Mesendoderm (in vitro differentiated cells): ENCODE results near the gene OR2F1.
A peak's percentile ranks its signal among the peaks of the same experiment; 100 is the strongest.

Experiments used
- DNase-seq: peaks from one replicate; pipeline ENCODE4 v3.0.0; 2013
- H2AK5ac ChIP-seq: 2 replicates; pipeline ENCODE4 v1.6.1; 2013; ENCODE audit warnings: low read length, inconsistent platforms
- H2BK120ac ChIP-seq: 2 replicates; pipeline ENCODE4 v1.6.1; 2013; ENCODE audit warnings: low read depth, mild to moderate bottlenecking, low read length, moderate library complexity, mixed read lengths
- H2BK15ac ChIP-seq: replicated peaks from 2 replicates; pipeline ENCODE4 v1.6.1; 2013; ENCODE audit warnings: low read depth, mild to moderate bottlenecking, moderate library complexity
- H2BK5ac ChIP-seq: 2 replicates; pipeline ENCODE4 v1.6.1; 2013; ENCODE audit warnings: low read length, inconsistent platforms
- H3K18ac ChIP-seq: 2 replicates; pipeline ENCODE4 v1.6.1; 2013; ENCODE audit warnings: mild to moderate bottlenecking, low read length, mixed read lengths
- H3K23ac ChIP-seq: one replicate; pipeline ENCODE4 v1.6.1; 2013; ENCODE audit warnings: low read length
- H3K27ac ChIP-seq: 2 replicates; pipeline ENCODE4 v1.5.1; 2013; ENCODE audit warnings: low read depth, mild to moderate bottlenecking, inconsistent platforms, low read length, moderate library complexity
- H3K27me3 ChIP-seq: 2 replicates; pipeline ENCODE4 v1.6.1; 2013; ENCODE audit warnings: low read length, control low read depth, mild to moderate bottlenecking, inconsistent platforms; ENCODE audit not compliant: insufficient read depth, poor library complexity
- H3K36me3 ChIP-seq: 2 replicates; pipeline ENCODE4 v1.6.1; 2013; ENCODE audit warnings: low read length, inconsistent platforms; ENCODE audit not compliant: control insufficient read depth, insufficient read depth
- H3K4ac ChIP-seq: one replicate; pipeline ENCODE4 v1.6.1; 2013; ENCODE audit warnings: low read depth, mild to moderate bottlenecking, low read length, moderate library complexity
- H3K4me1 ChIP-seq: 2 replicates; pipeline ENCODE4 v1.6.1; 2013; ENCODE audit warnings: low read depth, low read length, inconsistent platforms; ENCODE audit not compliant: control insufficient read depth
- H3K4me2 ChIP-seq: 2 replicates; pipeline ENCODE4 v1.6.1; 2013; ENCODE audit warnings: low read length
- H3K4me3 ChIP-seq: 2 replicates; pipeline ENCODE4 v1.5.1; 2013; ENCODE audit warnings: mild to moderate bottlenecking, low read length
- H3K56ac ChIP-seq: one replicate; pipeline ENCODE4 v1.6.1; 2013; ENCODE audit warnings: low read length
- H3K79me1 ChIP-seq: 2 replicates; pipeline ENCODE4 v1.6.1; 2013; ENCODE audit warnings: low read length, inconsistent platforms
- H3K79me2 ChIP-seq: 2 replicates; pipeline ENCODE4 v1.6.1; 2013; ENCODE audit warnings: mild to moderate bottlenecking, low read length; ENCODE audit not compliant: control insufficient read depth, insufficient read depth
- H3K9ac ChIP-seq: 2 replicates; pipeline ENCODE4 v1.6.1; 2013; ENCODE audit warnings: low read length, inconsistent platforms
- H4K5ac ChIP-seq: one replicate; pipeline ENCODE4 v1.6.1; 2013; ENCODE audit warnings: low read length
- H4K8ac ChIP-seq: one replicate; pipeline ENCODE4 v1.6.1; 2013; ENCODE audit warnings: low read depth, mild to moderate bottlenecking, control low read depth, low read length, moderate library complexity
- WGBS: extraction: QIAGEN DNeasy Blood & Tissue Kit; methylation state at CpG from one replicate; pipeline ENCODE4 v1.1.7; 2013; ENCODE audit warnings: low lambda C conversion rate, missing lambda C conversion rate; ENCODE audit not compliant: insufficient coverage; ENCODE audit errors: extremely low coverage; 5-methylcytosine and 5-hydroxymethylcytosine counted together

Gene OR2F1

DNA sequence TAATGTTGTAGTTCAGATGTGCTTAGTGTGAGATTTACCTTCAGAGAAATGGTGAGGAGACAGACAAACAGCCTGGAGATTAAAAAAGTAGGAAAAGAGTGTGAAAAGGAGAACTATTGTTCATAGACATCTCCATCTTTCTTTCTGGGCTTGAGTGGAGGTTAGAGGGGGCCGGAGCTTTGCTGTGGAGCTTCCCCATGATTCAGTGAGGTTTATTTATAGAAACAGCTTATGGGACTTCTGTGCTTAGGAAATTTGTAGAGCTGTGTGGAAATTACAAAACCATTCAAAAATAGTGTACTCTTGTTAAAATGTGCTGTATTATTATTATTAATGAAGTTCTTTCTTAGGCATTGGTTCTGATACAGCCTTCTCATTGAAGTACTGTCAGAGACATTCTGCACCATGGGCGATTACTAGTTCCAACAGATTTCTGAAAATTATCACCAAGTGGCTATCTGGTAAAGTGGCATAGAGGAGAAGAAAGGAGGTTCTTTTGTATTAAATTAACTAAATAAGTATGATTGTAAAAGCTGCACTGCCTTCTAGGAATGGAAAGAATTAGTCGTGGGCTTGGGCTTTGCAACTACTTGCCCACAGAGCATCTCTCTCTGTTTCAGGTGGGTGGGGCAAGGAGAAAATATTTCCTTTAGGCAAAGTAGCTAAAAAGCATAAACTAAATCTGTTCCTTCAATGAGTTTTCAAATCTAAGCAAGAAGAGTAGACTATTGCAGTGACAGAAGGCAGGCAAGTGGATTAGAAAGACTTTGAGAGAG lies 44.0 kb upstream of the OR2F1 start:
- Histone ChIP-seq H3K27ac (no peak overlapping the region), H3K18ac (peak overlapping the region; percentile 18), H3K27me3 (no peaks in the 10 kb centered on the region), H4K8ac (no peak overlapping the region), H2BK5ac (no peak overlapping the region), H2BK15ac (no peak overlapping the region), H3K9ac (no peak overlapping the region), H2BK120ac (no peak overlapping the region), H3K36me3 (no peaks in the 10 kb centered on the region), H3K23ac (no peak overlapping the region), H3K4me1 (no peaks in the 10 kb centered on the region), H3K4me3 (no peak overlapping the region), H3K56ac (no peak overlapping the region), H4K5ac (no peak overlapping the region), H3K4ac (no peak overlapping the region), H3K79me2 (no peaks in the 10 kb centered on the region), H3K79me1 (no peaks in the 10 kb centered on the region), H2AK5ac (no peak overlapping the region), H3K4me2 (no peak overlapping the region)
- DNase-seq = no peak
- WGBS = no CpG with 5 or more reads among the region's 3 CpGs

DNA sequence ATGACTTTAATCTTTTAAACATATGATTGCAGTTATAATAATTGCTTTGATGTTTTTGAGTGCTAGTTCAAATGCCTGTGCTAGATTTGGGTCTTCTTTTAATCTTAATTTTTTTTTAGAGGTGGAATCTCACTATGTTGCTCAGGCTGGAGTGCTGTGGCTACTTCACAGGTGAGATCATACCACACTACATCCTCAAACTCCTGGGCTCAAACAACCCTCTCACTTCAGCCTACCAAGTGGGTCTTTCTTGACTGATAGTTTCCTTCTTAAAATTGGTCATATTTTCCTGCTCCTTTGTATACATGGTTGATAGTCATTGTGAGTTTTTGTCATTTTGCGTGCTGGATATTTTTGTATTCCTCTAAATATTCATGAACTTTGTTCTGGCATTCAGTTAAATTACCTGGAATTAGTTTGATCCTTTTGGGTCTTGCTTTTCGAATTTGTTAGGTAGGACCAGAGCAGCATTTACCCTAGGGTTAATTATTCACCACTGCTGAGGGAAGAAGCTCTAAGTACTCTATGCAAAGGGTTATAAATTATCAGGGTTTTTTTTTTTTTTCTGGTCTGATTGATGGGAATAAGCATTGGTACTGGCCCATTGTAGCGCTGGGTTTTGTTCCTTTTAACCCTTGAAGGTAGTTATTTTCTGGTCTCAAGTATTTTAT lies 40.6 kb upstream of the OR2F1 start:
- Histone ChIP-seq H3K27me3 (no peaks in the 10 kb centered on the region), H3K4me3 (no peak overlapping the region), H3K27ac (no peak overlapping the region), H2AK5ac (no peak overlapping the region), H3K4me2 (no peak overlapping the region), H3K23ac (no peak overlapping the region), H3K18ac (no peak overlapping the region), H3K4ac (no peak overlapping the region), H3K79me2 (no peaks in the 10 kb centered on the region), H2BK15ac (no peak overlapping the region), H3K56ac (no peak overlapping the region), H2BK120ac (no peak overlapping the region), H3K4me1 (no peaks in the 10 kb centered on the region), H4K5ac (no peak overlapping the region), H3K9ac (no peak overlapping the region), H3K79me1 (no peaks in the 10 kb centered on the region), H3K36me3 (no peaks in the 10 kb centered on the region), H2BK5ac (no peak overlapping the region), H4K8ac (no peak overlapping the region)
- DNase-seq = no peak
- no CpG with 5 or more reads among the region's 3 CpGs for WGBS

DNA sequence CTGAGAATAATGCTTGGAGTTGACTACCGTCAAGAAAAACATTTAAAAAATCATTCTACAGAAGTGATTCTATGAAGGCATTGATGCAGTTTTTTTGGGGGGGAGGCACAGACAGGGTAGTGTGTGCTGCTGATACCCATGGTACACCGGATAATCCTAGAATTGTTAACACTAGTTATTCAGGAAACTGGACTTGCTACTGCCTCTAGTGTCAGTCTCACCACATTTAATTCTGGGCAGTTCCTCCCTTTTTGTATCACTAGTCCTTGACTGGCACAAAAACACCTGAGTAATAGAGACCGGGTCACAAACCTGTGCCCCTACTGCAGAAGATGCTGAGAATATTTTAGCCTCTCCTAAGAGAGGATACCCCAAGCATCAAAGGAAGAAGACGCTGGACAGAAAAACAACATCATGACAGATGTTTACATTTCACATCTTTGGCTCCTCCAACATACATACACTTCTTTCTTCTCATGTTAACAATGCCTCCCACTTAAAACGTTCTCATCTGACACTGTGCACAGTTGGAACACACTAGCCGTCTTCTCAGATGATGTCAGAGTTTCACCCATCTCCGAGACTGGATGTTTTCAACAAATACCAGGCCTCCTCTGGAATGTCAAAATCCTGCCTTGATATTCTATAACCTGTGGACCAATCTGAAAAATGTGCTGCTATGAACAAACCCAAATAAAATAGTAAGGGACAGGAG lies 39.5 kb upstream of the OR2F1 start:
- no peak overlapping the region for H3K23ac ChIP-seq
- no peak overlapping the region for H2BK120ac ChIP-seq
- H3K4me3 ChIP-seq = no peak overlapping the region
- H2BK15ac ChIP-seq = no peak overlapping the region
- no peaks in the 10 kb centered on the region for H3K79me1 ChIP-seq
- H3K36me3 ChIP-seq = no peaks in the 10 kb centered on the region
- H3K56ac ChIP-seq = no peak overlapping the region
- H4K8ac ChIP-seq = no peak overlapping the region
- no peak overlapping the region for H3K4ac ChIP-seq
- H3K27ac ChIP-seq = no peak overlapping the region
- H3K79me2 ChIP-seq = no peaks in the 10 kb centered on the region
- H2BK5ac ChIP-seq = no peak overlapping the region
- no peak overlapping the region for H4K5ac ChIP-seq
- no peak for DNase-seq
- no peak overlapping the region for H3K4me2 ChIP-seq
- H2AK5ac ChIP-seq = no peak overlapping the region
- H3K9ac ChIP-seq = no peak overlapping the region
- WGBS = no CpG with 5 or more reads among the region's 7 CpGs
- no peaks in the 10 kb centered on the region for H3K4me1 ChIP-seq
- H3K27me3 ChIP-seq = no peaks in the 10 kb centered on the region
- no peak overlapping the region for H3K18ac ChIP-seq

DNA sequence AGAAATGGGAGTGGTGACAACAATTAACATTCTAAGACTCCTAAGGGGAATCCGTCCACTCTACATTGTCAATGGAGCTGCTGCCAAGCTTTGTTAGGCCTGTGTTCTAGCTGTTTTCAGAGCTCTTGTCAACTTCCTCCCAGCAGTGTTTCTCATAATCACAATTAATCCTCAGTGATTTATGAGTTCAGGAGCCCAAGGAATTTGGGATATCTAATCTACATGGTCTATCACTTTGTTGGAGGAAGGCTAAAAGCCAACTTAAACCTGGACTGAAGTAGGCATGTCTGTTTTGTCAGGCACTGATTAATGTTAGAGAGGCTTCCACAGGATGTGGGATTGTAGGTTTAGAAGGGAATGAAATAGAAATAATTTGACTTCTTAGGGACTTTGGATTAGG lies 29.8 kb upstream of the OR2F1 start:
- Histone ChIP-seq H2BK15ac (no peak overlapping the region), H3K4me3 (no peak overlapping the region), H2BK5ac (no peak overlapping the region), H3K56ac (no peak overlapping the region), H3K18ac (no peak overlapping the region), H3K27ac (no peak overlapping the region), H3K79me2 (no peaks in the 10 kb centered on the region), H4K8ac (no peak overlapping the region), H4K5ac (no peak overlapping the region), H2AK5ac (no peak overlapping the region), H2BK120ac (no peak overlapping the region), H3K36me3 (no peaks in the 10 kb centered on the region), H3K23ac (no peak overlapping the region), H3K4me1 (no peaks in the 10 kb centered on the region), H3K27me3 (no peaks in the 10 kb centered on the region), H3K4me2 (no peak overlapping the region), H3K4ac (no peak overlapping the region), H3K9ac (no peak overlapping the region), H3K79me1 (no peaks in the 10 kb centered on the region)
- no CpG with 5 or more reads among the region's 1 CpG for WGBS
- DNase-seq = peak; percentile 65

DNA sequence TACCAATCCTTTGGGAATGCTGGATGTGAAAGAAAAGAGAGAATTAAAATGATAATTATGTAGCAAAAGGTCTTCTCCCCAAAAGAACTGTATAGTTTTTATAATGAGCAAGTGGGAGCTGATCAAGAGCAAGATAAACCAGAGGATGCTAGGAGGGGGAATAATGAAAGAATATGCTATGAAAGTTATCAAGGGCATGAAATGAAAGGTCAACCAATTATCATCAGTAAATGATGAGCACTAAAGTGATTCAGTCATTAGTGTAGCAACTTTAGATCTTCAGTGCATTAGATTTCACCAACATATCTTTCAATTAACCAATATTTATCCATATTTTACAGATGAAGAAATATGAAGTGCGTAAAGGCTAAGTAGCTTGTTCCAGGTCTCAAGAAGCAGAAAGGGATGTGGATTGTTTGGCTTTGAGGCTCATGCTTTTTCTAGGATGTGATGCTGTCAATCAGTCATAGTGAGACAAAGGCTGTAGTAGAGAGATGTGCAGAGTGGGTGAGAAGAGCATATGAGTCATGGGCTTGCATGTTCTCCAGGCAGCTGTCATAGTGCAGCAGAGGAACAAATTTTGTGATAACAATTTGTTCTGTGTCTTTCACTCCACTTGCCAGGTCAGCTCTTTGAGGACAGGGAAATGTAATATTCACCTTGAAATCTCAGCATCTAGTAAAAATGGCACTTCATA lies 25.3 kb upstream of the OR2F1 start:
- H3K18ac ChIP-seq = no peak overlapping the region
- no CpG with 5 or more reads among the region's 1 CpG for WGBS
- no peaks in the 10 kb centered on the region for H3K4me1 ChIP-seq
- no peak overlapping the region for H3K23ac ChIP-seq
- H3K27ac ChIP-seq = no peak overlapping the region
- H3K4me2 ChIP-seq = no peak overlapping the region
- H4K5ac ChIP-seq = no peak overlapping the region
- H3K4me3 ChIP-seq = no peak overlapping the region
- H3K79me1 ChIP-seq = no peaks in the 10 kb centered on the region
- no peaks in the 10 kb centered on the region for H3K79me2 ChIP-seq
- no peak overlapping the region for H4K8ac ChIP-seq
- no peak overlapping the region for H2BK15ac ChIP-seq
- H3K36me3 ChIP-seq = no peaks in the 10 kb centered on the region
- H3K56ac ChIP-seq = no peak overlapping the region
- H2BK120ac ChIP-seq = no peak overlapping the region
- H3K4ac ChIP-seq = no peak overlapping the region
- no peak overlapping the region for H2BK5ac ChIP-seq
- H3K9ac ChIP-seq = no peak overlapping the region
- H2AK5ac ChIP-seq = no peak overlapping the region
- no peaks in the 10 kb centered on the region for H3K27me3 ChIP-seq
- no peak for DNase-seq
